Stimulated activated CD4-positive, alpha-beta T cell treated with anti-CD3 and anti-CD28 coated beads, Interleukin-2, amount 100 ng/mL, for 4 hours (primary cell): ENCODE results near the gene NAALADL2.
"Not testable (repeated sequence)": the region's sequence is repeated elsewhere in the genome, so short reads cannot be mapped to it uniquely, and the experiment has no call there.

Experiments
- DNase-seq: peaks from one replicate; pipeline ENCODE4 v3.0.0-alpha.2; 2020; ENCODE audit warnings: low read depth

Gene NAALADL2

GRCh38 chr3:175371187-175371586, 512.1 kb downstream of the NAALADL2 start:
- DNase-seq = not testable (repeated sequence)

- DNase-seq = no peak
Observed at GRCh38 chr3:175374705-175375104, 515.6 kb downstream of the NAALADL2 start.

DNA sequence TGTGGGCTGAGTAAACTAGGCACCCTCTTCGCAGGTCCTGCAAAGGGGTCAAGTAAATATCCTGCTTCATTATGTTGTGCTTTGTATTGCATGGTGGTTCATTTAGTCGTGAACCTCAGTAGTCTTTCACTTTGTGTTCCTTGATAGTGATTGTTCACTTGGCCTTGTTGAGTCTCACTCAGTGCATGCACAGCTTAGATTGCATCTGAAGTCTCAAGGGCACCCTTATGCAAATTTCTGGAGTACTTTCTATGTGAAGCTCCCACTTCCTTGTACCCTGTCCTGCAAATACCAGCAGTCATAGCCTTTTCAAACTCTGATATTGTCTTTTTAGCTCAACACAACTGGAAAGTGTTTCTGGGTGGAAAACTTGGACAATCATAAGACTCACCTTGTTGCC, 519.2 kb downstream of the NAALADL2 start:
- DNase-seq = no peak

DNA sequence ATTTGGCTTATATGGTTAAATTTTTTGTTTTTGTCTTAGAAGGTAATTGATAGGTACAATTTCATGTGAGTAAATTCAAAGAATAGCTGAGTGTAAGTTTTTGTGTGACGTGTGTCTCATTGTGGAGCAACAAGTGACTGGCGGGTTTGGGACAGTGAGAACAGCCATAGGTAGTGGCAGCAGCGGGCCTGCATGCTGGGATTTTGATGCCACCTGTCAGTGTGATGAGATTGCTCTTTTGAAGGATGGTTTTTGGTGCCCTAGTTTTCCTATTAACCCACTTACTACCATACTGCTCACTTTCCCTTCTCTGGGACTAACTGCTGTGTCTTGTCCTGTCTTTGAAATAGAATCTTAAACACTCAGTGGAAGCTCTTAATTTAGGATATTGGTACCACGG, 522.6 kb downstream of the NAALADL2 start:
- DNase-seq = no peak

DNA sequence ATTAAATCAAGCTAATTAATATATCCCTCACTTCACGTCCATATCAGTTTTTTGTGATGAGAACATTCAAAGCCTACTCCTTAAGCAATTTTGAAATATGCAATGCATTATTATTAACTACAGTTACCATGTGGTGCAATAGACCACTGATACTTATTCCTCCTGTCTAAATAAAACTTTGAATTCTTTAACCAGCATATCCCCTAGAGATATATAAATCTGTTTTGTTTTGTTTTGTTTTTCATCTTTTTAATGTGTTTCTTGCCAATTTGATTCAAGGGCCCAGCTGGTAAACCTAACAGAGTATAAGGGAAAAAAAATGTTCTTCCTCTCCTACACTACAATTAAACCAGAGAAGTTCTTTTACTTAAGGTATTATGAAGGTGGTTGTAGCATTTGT, 524.2 kb downstream of the NAALADL2 start:
- no peak for DNase-seq

- DNase-seq = no peak
Observed at GRCh38 chr3:175383813-175384212, 524.7 kb downstream of the NAALADL2 start.

DNA sequence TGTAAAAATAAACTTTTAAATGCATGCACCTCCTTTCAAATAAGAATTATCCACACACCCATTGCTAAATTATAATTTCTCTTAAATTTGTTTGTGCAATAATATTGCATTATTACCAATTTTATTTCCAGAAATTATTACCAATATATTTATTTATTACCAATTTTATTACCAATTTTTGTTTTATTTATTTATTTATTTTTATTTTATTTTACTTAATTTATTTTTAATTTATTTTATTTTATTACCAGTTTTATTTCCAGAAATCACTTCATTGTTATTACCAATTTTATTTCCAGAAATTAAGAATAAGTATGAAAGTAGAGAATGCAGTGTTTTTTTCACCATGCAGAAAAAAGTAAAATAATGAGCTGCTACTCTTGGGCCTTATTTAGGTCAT, 525.4 kb downstream of the NAALADL2 start:
- no peak for DNase-seq

DNA sequence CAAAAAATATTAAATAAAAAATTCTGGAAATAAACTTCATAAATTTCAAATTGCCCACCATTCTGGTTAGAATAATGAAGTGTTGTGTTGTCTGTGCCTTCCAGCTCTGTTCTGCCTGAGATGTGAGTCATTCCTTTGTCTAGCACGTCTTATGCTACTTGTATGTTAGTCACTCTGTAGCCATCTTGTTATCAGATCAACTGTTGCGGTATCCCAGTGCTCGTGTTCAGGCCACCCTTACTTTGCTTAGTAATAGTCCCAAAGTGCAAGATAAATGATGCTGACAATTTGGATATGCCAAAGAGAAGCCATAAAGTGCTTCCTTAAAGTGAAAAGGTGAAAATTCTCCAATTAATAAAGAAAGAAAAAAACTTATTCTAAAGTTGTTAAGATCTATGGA, 527.5 kb downstream of the NAALADL2 start:
- DNase-seq = no peak

- DNase-seq = no peak
Observed at GRCh38 chr3:175389560-175389959, 530.4 kb downstream of the NAALADL2 start.

DNA sequence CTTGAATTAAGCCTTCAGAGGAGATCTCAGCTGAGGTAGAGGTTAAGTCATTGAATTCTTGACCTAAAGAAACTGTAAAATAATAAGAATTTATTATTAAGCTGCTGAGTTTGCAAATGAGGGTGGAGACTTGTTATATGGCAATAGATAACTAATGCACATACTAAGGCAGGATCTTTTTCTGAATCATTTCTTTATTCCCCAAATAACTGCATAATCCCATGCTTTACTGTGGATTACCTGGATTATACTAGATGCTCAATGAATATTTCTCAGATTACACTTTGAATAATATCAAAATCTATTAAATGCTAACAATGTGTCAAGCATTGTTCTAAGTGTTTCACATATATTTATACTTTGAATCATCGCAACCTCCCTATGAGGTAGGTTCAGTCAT, 532.5 kb downstream of the NAALADL2 start:
- no peak for DNase-seq

- DNase-seq = no peak
Observed at GRCh38 chr3:175392653-175393052, 533.5 kb downstream of the NAALADL2 start.

DNA sequence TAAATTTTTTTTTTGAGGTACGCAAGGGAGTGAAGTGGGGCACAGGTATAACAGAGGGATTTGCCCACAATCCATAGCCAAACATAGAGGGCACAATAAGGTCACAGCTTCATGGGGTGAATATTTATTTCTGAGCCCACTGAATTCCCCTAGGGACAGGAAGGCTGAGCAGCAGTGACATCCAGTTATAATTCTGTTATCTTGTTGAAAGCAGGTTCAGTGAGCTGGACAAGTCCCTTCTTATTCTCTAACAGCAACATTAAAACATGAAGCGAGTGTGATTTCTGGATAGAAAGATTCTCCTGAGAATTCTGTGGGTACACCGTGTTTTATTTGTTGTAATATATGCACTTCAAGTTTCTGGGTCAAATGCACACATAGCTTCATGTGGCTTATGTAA, 538.2 kb downstream of the NAALADL2 start:
- DNase-seq = no peak

DNA sequence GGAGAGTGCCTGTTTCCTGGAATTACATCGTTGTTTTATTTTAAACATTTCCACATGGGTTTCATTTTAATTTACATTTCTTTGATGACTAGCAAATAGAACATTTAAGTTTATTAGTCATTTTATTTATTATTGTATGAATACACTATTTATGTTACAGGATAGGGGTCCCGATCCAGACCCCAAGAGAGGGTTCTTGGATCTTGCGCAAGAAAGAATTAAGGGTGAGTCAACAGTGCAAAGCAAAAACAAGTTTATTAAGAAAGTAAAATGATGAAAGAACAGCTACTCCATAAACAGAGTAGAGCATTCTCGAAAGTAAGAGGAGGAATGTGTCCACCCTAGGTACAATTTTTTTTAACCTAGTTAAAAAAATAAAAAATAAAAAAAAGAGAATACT, 539.5 kb downstream of the NAALADL2 start:
- DNase-seq = no peak

DNA sequence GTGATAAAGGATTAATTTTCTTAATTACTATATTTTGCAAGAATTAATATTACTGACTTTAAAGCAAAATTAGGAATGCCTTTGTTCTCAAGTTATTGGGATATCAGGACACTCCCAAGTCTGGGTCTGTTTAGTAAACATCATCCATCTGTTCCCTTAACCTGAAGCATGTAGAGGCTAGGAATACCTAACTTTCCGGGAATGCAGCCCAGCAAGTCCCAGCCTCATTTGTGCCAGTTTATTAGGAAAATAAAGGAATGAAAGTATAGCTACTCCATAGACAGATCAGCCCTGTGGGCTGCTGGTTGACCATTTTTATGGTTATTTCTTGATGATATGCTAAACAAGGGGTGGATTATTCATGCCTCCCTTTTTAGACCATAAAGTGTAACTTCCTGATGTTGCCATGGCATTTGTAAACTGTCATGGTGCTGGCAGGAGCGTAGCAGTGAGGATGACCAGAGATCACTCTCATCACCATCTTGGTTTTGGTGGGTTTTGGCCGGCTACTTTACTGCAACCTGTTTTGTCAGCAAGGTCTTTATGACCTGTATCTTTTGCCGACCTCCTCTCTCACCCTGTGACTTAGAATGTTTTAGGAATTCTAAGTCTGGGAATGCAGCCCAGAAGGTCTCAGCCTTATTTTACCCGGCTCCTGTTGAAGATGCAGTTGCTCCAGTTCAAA, 540.2 kb downstream of the NAALADL2 start:
- no peak for DNase-seq

DNA sequence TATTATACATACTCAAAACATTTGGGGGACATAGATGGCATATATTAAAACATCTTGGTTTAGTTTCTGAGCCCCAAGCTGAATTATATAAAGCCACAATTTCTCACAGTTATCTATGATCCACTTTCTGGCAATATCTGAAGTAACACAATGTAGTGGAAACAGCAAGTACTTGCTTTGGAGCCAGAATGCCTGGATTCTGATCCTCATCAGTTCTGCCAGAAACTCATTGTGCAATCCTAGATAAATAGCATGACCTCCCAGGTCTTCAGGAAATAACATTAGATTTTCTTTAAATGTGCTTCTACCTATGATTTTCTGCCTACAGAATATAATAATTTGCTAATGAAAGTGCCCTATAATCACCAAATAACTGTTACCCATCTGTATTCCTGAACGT, 544.9 kb downstream of the NAALADL2 start:
- no peak for DNase-seq

DNA sequence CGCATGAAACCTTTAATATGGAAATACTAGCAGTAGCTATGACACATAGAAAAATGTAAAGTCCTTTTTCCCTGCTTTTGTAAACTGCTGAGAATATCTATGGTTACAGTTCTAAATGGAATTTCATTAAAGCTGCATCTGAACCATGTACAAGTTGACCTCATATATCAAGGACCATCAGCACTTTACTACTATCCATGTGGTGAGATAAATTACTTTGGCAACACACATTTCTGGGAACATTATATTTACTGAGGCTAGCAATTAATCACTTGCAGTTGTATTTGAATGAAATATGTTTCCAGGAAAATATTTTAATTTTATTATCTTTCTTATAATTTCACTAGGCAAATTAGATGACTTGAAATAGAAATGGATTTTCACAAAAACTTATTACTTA, 545.5 kb downstream of the NAALADL2 start:
- no peak for DNase-seq

- DNase-seq = no peak
Observed at GRCh38 chr3:175410251-175410650, 551.1 kb downstream of the NAALADL2 start.

DNA sequence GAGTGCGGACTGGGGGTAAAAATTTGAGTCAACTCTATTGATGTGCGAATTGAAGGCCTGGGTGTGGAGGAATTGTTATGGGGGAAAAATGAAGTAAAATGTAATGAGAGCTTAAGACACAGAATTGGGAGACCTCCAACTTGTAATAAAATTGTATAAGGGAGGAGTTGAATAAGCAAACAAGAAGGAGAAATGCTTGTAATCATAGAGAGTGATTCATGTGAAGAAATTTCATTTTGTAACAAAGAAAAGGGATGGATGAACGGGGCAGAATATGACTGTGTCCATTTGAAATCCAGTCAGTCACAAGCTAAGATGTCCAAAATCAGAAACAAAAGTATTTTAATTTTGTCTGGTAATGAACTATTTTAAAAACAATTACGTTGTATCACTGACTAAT, 552.3 kb downstream of the NAALADL2 start:
- DNase-seq = no peak

GRCh38 chr3:175411946-175412345, 552.8 kb downstream of the NAALADL2 start:
- no peak for DNase-seq

- no peak for DNase-seq
Observed at GRCh38 chr3:175413926-175414325, 554.8 kb downstream of the NAALADL2 start.

DNA sequence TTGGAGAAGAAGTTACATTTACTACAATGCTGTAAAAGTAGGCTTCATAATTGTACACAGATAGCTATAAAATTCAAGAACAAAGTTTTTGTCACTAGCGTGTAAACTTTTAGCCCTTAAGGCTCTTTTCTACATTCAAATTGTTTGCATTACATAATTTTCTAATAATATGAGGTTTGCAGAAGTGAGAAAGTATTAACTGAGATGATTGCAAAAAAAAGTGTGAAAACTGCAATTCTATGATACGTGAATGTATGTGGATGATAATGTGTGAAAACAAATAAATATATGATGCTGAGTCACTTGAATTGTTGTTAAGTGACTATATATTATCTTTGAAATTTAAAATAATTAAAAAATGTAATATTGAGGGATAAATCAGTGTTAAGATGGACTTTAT, 557.5 kb downstream of the NAALADL2 start:
- DNase-seq = no peak

- DNase-seq = no peak
Observed at GRCh38 chr3:175417426-175417825, 558.3 kb downstream of the NAALADL2 start.

GRCh38 chr3:175421902-175422301, 562.8 kb downstream of the NAALADL2 start:
- no peak for DNase-seq

- DNase-seq = no peak
Observed at GRCh38 chr3:175422744-175423143, 563.6 kb downstream of the NAALADL2 start.

DNA sequence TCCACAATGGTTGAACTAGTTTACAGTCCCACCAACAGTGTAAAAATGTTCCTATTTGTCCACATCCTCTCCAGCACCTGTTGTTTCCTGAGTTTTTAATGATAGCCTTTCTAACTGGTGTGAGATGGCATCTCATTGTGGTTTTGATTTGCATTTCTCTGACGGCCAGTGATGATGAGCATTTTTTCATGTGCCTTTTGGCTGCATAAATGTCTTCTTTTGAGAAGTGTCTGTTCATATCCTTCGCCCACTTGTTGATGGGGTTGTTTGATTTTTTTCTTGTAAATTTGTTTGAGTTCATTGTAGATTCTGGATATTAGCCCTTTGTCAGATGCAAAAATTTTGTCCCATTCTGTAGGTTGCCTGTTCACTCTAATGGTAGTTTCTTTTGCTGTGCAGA, 564.7 kb downstream of the NAALADL2 start:
- DNase-seq = not testable (repeated sequence)
